Fibroblast of the conjunctiva (primary cell): Measurements from ENCODE around the gene NPC1.
"Not testable (repeated sequence)": the region's sequence is repeated elsewhere in the genome, so short reads cannot be mapped to it uniquely, and the experiment has no call there.

Experiments
- DNase-seq: peaks from one replicate; pipeline ENCODE4 v3.0.0-alpha.2; 2010; ENCODE audit warnings: low read depth

NPC1 gene

GRCh38 chr18:23575309-23575651 lies 11.0 kb downstream of the NPC1 start:
- no peak for DNase-seq

GRCh38 chr18:23574611-23575308 lies 11.5 kb downstream of the NPC1 start:
- no peak for DNase-seq

- DNase-seq = peak; percentile 23
Observed at GRCh38 chr18:23573626-23574431, 12.5 kb downstream of the NPC1 start.

GRCh38 chr18:23573020-23573419 lies 13.3 kb downstream of the NPC1 start:
- DNase-seq = no peak

GRCh38 chr18:23572570-23572969 lies 13.7 kb downstream of the NPC1 start:
- no peak for DNase-seq

GRCh38 chr18:23572012-23572411 lies 14.3 kb downstream of the NPC1 start:
- DNase-seq = no peak

GRCh38 chr18:23570912-23571504 lies 15.3 kb downstream of the NPC1 start:
- DNase-seq = no peak

GRCh38 chr18:23569299-23570063 lies 16.8 kb downstream of the NPC1 start:
- DNase-seq = no peak

- no peak for DNase-seq
Observed at GRCh38 chr18:23568281-23569138, 17.8 kb downstream of the NPC1 start.

- DNase-seq = no peak
Observed at GRCh38 chr18:23567671-23568070, 18.6 kb downstream of the NPC1 start.

GRCh38 chr18:23565916-23566547 lies 20.3 kb downstream of the NPC1 start:
- no peak for DNase-seq

GRCh38 chr18:23563377-23564043 lies 22.8 kb downstream of the NPC1 start:
- no peak for DNase-seq

- no peak for DNase-seq
Observed at GRCh38 chr18:23560186-23560585, 26.1 kb downstream of the NPC1 start.

- DNase-seq = not testable (repeated sequence)
Observed at GRCh38 chr18:23557511-23557910, 28.8 kb downstream of the NPC1 start.

- DNase-seq = no peak
Observed at GRCh38 chr18:23556145-23556780, 30.0 kb downstream of the NPC1 start.

GRCh38 chr18:23553887-23554286 lies 32.4 kb downstream of the NPC1 start:
- DNase-seq = no peak

GRCh38 chr18:23552505-23552904 lies 33.8 kb downstream of the NPC1 start:
- no peak for DNase-seq

GRCh38 chr18:23551978-23552377 lies 34.3 kb downstream of the NPC1 start:
- no peak for DNase-seq

- DNase-seq = no peak
Observed at GRCh38 chr18:23550898-23551297, 35.4 kb downstream of the NPC1 start.

- DNase-seq = no peak
Observed at GRCh38 chr18:23548719-23549118, 37.6 kb downstream of the NPC1 start.
